ENCODE results near the gene GRM4.

GRM4 gene

DNA sequence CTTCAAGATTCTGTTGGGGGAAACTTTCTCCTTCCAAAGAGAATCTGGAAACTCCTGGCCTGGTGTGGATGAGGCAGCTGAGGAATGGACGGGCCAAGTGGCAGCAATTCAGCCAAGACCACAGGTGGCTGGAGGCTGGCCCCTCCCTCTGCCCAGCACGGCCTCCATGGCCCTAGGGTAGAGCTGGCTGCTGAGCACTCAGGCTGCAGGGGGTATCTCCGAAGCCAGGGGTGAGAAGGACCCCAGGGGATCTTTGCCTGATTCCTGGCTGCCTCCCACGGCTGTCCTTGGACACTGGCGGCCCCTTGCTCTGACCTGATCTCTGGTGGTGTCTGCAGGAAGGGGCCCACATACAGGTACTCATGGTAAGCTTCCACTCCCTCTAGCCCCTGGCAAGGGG is 39.0 kb downstream of the GRM4 start:
- no peak for DNase-seq (ENCODE audit: low spot score)

DNA sequence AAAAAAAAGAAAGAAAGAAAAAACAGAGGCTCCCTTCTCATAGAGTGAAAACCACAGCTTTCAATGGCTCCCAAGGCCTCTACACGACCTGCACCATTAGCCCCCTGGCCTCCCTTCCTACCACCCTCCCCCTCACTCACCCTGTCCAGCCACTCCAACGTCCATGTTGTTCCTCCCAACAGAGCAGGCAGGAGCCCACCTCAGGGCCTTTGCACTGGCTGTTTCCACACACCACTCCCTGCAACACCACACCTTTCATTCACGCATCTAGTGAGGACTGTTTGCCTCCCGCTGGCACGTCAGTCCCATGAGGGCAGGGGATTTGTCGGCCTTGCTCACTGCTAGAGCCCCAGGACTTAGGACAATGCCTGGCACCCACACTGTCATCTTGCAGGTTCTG is 39.5 kb downstream of the GRM4 start:
- no peak for DNase-seq (ENCODE audit: low spot score)

DNA sequence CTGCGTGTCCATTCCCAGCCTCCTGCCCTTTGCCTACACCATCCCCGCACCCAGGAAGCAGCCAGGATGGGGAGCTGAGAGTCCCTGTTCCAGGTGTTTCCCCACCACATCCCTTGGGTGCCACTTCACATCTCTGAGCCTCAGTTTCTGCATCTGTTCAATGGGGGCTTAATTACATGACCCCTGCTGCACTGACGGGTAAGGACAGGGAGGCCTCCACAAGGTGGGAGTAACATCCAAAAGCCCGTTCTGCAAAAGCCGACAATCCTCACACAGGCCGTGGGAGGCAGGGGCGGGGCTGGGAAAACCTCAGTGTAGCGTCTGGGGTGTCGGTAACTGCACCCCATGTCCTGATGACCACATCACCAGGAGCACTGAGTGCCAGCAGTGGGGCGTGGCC is 41.3 kb downstream of the GRM4 start:
- no peak for DNase-seq (ENCODE audit: low spot score)

DNA sequence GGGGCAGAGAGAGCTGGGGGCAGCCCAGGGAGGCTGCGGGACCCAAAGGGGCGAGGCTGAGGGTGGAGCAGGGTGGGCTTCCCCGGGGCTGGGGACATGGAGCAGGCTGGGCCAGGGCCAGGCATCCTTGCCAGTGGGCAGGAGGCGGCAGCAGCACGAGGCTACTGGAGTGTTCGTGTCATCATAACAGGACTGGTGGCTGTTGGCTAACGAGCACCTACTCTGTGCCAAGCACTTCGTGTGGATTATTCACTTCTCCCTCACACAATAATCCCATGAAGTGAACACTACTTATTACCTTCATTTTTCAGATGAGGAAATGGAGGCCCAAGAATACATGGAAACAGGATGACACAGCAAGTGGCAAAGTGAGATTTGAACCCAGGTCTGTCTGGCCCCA is 41.7 kb downstream of the GRM4 start:
- no peak for DNase-seq (ENCODE audit: low spot score)

DNA sequence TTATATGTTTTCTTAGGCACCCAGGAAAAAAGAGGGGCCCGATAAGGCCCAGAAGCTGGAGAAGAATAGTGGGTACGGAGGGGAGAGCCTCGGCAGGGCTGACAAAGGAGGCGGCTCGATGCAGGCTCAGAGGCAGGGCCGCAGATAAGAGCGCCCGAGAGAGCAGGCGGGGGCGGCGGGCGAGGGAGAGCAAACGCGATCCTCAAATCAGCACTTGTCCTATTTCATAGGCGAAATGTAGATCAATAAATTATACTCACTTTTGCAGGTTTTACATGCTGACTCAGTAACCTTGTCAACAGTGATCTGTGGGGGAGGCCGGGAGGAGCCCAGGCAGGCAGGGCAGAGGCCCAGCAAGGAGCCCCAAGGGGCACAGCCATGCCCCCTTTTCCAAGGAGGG is 42.6 kb downstream of the GRM4 start:
- DNase-seq (ENCODE audit: low spot score) = no peak

DNA sequence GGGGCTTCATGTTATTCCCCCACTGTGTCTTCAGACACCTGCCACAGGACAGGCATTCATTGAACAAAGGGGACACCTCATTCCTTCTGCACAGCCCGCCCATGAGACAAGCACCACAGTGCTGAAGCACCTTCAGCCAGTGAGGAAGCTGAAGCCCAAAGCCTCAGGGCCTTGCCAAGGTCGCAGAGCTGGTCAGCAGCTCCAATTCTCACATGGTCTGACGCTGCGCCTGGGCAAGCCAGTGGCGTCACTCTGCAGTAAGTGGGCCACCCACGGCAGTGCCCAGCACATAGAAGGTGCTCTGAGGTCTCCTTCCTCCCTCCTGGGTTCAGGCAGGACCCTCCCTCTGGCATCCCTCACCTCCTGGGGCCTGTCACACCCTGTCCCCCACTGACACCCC is 43.2 kb downstream of the GRM4 start:
- DNase-seq (ENCODE audit: low spot score) = no peak

DNA sequence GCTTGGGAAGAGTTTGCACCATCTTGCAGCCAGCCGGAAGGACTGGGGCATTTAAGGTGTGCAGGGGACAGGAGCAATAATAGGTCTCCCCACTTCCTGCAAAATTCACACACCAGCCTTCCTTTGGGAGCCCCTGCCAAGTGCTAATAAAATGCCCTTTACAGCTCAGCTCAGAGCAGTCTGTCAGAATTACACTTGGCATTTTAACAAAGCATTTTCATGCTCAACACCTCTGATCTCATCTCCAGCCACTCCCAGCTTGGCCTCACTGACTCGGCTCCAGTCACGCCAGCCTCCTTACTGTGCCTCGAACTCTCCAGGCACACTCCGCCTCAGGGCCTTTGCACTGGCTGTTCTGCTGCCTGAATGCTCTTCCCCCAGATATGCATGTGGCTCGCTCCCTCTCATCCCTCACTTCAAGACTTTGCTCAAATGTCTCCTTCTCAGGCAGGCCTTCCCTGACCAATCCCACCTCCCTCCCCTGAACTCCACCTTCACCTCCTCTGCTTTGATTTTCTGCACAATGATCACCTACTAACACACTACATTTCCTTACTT is 43.7 kb downstream of the GRM4 start:
- DNase-seq (ENCODE audit: low spot score) = no peak

DNA sequence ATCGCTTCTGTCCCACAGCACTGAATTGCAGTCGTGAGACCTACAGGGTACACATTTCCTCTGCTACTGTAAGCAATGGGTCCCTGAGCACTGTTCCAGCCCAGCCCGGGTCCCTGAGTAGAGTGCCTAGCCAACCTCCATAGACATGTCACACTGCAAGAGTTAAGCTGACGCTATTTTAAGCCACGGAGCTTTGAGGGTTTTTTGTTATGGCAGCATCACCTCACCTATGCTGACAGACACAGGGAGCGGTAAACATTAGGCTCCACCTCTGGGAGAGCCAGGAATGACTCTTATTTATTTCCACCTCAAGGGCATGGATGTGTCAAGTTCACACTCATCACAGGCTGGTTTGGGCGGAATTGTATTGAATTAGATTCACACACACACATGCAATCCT is 45.1 kb downstream of the GRM4 start:
- DNase-seq (ENCODE audit: low spot score) = no peak

GRCh38 chr6:34099878-34100277 is 46.0 kb downstream of the GRM4 start:
- no peak for DNase-seq (ENCODE audit: low spot score)

DNA sequence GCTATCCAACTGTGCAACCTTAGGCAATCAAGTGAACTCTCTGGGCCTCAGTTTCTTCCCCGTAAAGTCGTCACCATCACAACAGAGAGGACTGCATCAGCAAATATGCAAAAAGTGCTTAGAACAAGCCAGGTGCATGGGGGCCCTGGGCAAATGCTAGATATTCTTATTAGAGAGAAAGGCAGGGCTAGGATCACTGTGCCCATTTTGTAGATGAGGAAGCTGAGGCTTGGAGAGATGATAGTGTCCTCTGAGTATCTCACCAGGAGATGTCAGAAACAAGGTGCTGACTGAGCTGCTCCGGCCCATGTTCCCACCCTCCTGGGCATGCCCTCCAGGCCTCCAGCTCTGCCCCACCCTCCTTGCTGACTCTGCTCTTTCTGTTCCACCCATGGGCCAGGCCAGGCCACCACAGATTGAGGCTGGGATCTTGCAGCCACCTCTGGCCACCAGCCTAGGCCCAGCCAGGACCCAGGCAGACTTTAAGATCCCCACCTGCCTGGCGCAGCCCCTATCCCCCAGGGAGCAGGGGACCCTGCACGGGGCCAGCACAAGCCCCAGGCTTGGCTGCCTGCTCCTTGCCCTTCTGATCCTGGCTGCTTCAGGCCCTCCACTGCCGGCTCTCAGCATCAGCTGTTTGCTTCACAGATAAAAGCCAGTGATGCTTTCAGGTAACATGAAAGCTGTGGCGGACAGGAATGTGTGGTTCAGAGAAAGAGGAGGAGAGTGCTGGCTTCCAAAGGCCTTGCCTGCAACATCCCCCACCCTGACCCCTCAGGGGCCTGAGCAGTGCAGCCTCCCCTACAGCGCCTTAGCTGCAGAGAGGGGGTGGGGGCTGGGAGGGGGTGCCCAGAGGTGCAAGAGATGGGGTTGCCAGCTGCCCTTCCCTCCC is 47.6 kb downstream of the GRM4 start:
- no peak for DNase-seq (ENCODE audit: low spot score)

- no peak for DNase-seq (ENCODE audit: low spot score)
Measured at GRCh38 chr6:34096814-34097213, 49.1 kb downstream of the GRM4 start.

DNA sequence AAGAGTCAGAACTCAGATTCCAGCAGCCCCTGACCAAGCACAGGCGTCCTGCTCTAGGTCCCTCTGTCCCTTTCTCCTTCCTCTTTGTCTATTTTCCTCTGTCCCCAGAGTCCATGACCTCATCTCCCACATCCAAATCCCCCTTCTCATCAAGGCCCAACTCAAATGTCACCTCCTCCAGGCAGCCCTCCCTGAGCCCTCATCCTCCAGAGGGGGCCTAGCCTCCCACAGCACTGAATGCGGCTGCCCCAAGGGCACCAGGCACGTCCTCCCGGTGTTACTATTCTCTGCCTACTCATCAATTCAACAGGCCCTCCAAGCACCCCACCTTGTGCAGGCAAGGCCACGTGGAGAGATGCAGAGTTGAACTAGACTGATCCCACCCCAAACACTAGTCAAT is 49.7 kb downstream of the GRM4 start:
- no peak for DNase-seq (ENCODE audit: low spot score)

GRCh38 chr6:34095741-34096140 is 50.1 kb downstream of the GRM4 start:
- no peak for DNase-seq (ENCODE audit: low spot score)

GRCh38 chr6:34095136-34095505 is 50.8 kb downstream of the GRM4 start:
- no peak for DNase-seq (ENCODE audit: low spot score)

- no peak for DNase-seq (ENCODE audit: low spot score)
Measured at GRCh38 chr6:34094474-34095135, 51.3 kb downstream of the GRM4 start.

- no peak for DNase-seq (ENCODE audit: low spot score)
Measured at GRCh38 chr6:34093854-34094430, 51.9 kb downstream of the GRM4 start.

DNA sequence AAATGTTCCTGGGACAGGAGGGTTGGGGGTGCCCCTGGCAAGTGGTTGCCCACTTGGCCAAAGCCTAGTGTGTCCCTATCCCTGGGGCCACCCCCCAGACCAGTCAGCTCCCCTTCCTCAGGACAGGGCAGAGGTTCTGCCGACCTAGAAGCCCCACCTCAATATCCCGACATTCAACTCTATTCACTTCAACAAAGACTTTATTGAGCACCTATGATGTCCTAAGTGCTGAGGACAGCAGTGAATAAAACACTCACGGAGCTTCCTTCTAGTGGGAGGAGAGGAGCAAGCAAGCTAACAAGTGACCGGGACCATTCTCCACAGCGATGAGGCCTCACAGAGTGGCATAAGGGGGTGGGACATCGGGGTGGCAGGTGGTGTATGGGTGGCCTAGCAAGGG is 52.7 kb downstream of the GRM4 start:
- no peak for DNase-seq (ENCODE audit: low spot score)

DNA sequence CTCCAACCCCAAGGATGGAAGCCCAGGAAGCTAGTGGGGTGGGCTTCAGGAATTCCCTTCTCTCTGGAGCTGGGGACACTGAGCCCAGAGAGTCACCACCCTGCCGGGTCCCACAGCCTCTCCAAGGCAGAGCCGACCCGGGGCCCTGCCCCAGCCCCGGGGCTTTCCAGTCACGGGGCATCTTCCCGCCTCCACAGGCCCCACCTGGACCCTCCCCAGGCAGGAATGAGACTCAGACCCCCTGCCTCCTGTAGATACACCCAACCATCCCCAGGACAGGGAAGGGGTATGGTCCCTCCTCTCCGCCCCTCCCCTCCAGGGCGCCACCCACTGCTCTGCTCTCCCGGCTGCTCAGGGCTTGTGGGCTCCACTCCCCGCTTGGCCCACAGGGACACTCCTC is 53.3 kb downstream of the GRM4 start:
- DNase-seq (ENCODE audit: low spot score) = no peak

DNA sequence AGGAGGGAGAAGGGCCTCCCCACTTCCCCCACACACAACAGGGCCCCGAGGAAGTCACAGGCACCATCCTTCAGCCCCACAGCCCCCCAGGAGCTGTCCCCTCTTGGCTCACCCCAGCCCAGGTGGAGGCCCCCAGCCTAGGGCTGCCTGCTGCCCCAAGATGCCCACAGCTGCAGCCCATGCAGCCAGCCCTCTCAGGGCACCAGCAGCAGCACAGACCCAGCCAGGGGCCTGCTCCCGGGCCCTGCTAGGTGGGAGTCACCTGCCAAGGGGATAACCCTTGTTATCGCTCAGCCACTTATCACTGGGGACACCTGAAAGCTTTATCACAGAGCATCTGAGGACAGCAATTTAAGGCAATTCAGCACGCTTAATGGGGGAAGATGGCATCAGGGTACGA is 55.0 kb downstream of the GRM4 start:
- no peak for DNase-seq (ENCODE audit: low spot score)

- no peak for DNase-seq (ENCODE audit: low spot score)
Measured at GRCh38 chr6:34090529-34090928, 55.4 kb downstream of the GRM4 start.

- DNase-seq (ENCODE audit: low spot score) = no peak
Measured at GRCh38 chr6:34086558-34086957, 59.3 kb downstream of the GRM4 start.

- DNase-seq (ENCODE audit: low spot score) = no peak
Measured at GRCh38 chr6:34085453-34086170, 60.3 kb downstream of the GRM4 start.

All from ecto neural progenitor cell (in vitro differentiated cells).